HEK293 (cell line): ENCODE measurements around the gene LCNL1.

Source experiments
- CTCF ChIA-PET: fragments of 350-600 bp; formaldehyde crosslinking; extraction: SDS; loops from one replicate; lab custom pipeline; 2021; ENCODE audit warnings: antibody characterized with exemption; lab: Yijun Ruan, JAX
- POLR2A ChIA-PET: fragments of 300-600 bp; formaldehyde crosslinking; extraction: SDS; loops from one replicate; lab custom pipeline; 2020; ENCODE audit warnings: antibody characterized with exemption, inconsistent platforms; lab: Yijun Ruan, JAX
- H3K27ac ChIP-seq: fragments of 200-500 bp; sonication (Bioruptor generic); 2 replicates; pipeline ENCODE4 v1.5.1; 2014; ENCODE audit warnings: low read depth, low read length, control low read depth, inconsistent platforms; ENCODE audit errors: extremely low read depth
- H3K36me3 ChIP-seq, 2 experiments: fragments of 200-500 bp in 1 of 2; sonication (Bioruptor generic) in 1 of 2; 1 replicate in 1 of 2; 2 replicates in 1 of 2; pipeline ENCODE4 v1.5.1; 2014 to 2017; ENCODE audit warnings: inconsistent platforms in 2 of 2, low read length in 2 of 2; ENCODE audit not compliant: control insufficient read depth in 2 of 2, insufficient read depth in 1 of 2
- H3K4me1 ChIP-seq: fragments of 200-500 bp; sonication (Bioruptor generic); 2 replicates; pipeline ENCODE4 v1.5.1; 2014; ENCODE audit warnings: mild to moderate bottlenecking, low read length, inconsistent platforms; ENCODE audit not compliant: control insufficient read depth, insufficient read depth
- H3K4me3 ChIP-seq: 2 replicates; pipeline ENCODE4 v1.5.1; 2011; ENCODE audit warnings: low read depth, mild to moderate bottlenecking, control low read depth, low read length, moderate library complexity
- H3K9me3 ChIP-seq: fragments of 200-500 bp; sonication (Bioruptor generic); 2 replicates; pipeline ENCODE4 v1.5.1; 2014; ENCODE audit warnings: low read depth, low read length, inconsistent platforms; ENCODE audit not compliant: control insufficient read depth, insufficient read depth
- GFI1B ChIP-seq: fragments of 450-650 bp; formaldehyde crosslinking; IDR thresholded peaks from 2 replicates; pipeline ENCODE4 v1.5.1; 2016; ENCODE audit warnings: missing biosample characterization, missing genetic modification characterization
- GLIS1 ChIP-seq: fragments of 450-650 bp; formaldehyde crosslinking; IDR thresholded peaks from 2 replicates; pipeline ENCODE4 v1.5.1; 2016; ENCODE audit warnings: missing biosample characterization, missing genetic modification characterization
- ZBTB7A ChIP-seq: fragments of 450-650 bp; formaldehyde crosslinking; IDR thresholded peaks from 2 replicates; pipeline ENCODE4 v1.5.1; 2016; ENCODE audit warnings: low read depth, missing biosample characterization, missing genetic modification characterization
- ZFHX2 ChIP-seq: fragments of 450-650 bp; formaldehyde crosslinking; conservative IDR thresholded peaks from 2 replicates; pipeline ENCODE4 v1.5.1; 2016; ENCODE audit warnings: missing biosample characterization, missing genetic modification characterization
- ZIC2 ChIP-seq: fragments of 450-650 bp; formaldehyde crosslinking; IDR thresholded peaks from 2 replicates; pipeline ENCODE4 v1.5.1; 2016; ENCODE audit warnings: missing biosample characterization, missing genetic modification characterization
- ZNF132 ChIP-seq: fragments of 450-650 bp; formaldehyde crosslinking; IDR thresholded peaks from 2 replicates; pipeline ENCODE4 v1.5.1; 2017; ENCODE audit warnings: missing biosample characterization, missing genetic modification characterization, borderline replicate concordance
- ZNF514 ChIP-seq: fragments of 450-650 bp; formaldehyde crosslinking; IDR thresholded peaks from 2 replicates; pipeline ENCODE4 v1.5.1; 2016; ENCODE audit warnings: missing biosample characterization, missing genetic modification characterization
- ZNF521 ChIP-seq: fragments of 450-650 bp; formaldehyde crosslinking; IDR thresholded peaks from 2 replicates; pipeline ENCODE4 v1.5.1; 2017; ENCODE audit warnings: missing biosample characterization, mild to moderate bottlenecking, missing genetic modification characterization
- ZNF670 ChIP-seq: fragments of 450-650 bp; formaldehyde crosslinking; IDR thresholded peaks from 2 replicates; pipeline ENCODE4 v1.5.1; 2016; ENCODE audit warnings: missing biosample characterization, missing genetic modification characterization, low read depth
- ZNF777 ChIP-seq: fragments of 450-650 bp; formaldehyde crosslinking; IDR thresholded peaks from 2 replicates; pipeline ENCODE4 v1.5.1; 2017; ENCODE audit warnings: missing biosample characterization, missing genetic modification characterization, borderline replicate concordance
- ZNF791 ChIP-seq: fragments of 450-650 bp; formaldehyde crosslinking; IDR thresholded peaks from 2 replicates; pipeline ENCODE4 v1.5.1; 2016; ENCODE audit warnings: missing biosample characterization, missing genetic modification characterization
- TF ChIP-seq, protein P1 (sequence below): fragments of 450-650 bp; formaldehyde crosslinking; IDR thresholded peaks from 2 replicates; pipeline ENCODE4 v1.5.1; 2016; ENCODE audit warnings: missing biosample characterization, missing genetic modification characterization
- TF ChIP-seq, protein P2 (sequence below): fragments of 450-650 bp; formaldehyde crosslinking; IDR thresholded peaks from 2 replicates; pipeline ENCODE4 v1.5.1; 2016; ENCODE audit warnings: missing biosample characterization, missing genetic modification characterization
- TF ChIP-seq, protein P3 (sequence below): fragments of 450-650 bp; formaldehyde crosslinking; IDR thresholded peaks from 2 replicates; pipeline ENCODE4 v1.5.1; 2017; ENCODE audit warnings: missing biosample characterization, missing genetic modification characterization

Gene LCNL1

DNA sequence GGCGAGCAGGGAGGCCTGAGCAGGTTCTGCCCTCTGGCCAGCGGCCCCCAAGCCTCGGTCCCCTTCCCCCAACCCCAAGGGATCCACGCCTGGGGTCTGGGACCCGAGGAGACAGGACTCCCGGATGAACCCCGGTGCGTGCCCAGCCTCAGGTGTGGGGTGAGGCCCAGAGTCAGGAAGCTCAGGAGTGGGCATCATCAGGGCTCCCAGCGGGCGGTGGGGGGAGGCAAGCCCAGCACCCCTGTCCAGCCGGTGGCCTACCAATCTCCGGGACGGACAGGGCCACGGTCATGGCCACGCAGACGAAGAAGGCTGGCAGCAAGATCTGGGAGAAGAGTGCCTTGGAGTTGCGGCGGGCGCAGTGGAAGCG is 30.8 kb downstream of the LCNL1 start:
- TF ChIP-seq ZNF670 (no peak), ZNF791 (tag by site-specific recombination) (no peak), ZNF777 (no peak), ZBTB7A (tag by site-specific recombination) (no peak)
- H3K9me3 ChIP-seq = no peaks in the 10 kb centered on the region
- POLR2A ChIA-PET = no interaction called here
- no peak overlapping the region for H3K27ac ChIP-seq
- H3K4me1 ChIP-seq = no peaks in the 10 kb centered on the region
- H3K36me3 ChIP-seq = peaks cover 0 to 58% of the 10 kb centered on the region in 2 experiments; a peak in 1 of 3 replicates
- no peak overlapping the region for H3K4me3 ChIP-seq
- CTCF ChIA-PET = no interaction called here

DNA sequence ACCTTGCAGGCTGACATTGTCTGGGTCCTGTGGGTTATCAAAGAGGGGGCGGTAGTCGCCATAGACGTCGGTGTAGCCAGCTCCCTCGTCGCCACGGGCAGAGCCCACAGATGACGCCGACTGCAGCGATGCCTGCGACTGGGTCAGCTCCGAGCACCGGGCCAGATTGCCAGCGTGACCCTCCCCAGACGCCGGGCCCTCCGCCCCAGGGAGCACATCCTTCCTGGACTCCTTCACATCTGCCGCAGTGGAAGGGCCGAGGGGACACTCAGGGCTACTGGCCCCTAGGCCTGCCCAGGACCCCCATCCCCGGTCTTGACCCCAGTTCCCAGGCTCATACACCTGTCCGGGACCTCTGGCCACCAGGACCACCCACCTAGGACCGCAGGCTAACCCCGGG is 31.4 kb downstream of the LCNL1 start:
- H3K36me3 ChIP-seq = peaks cover 0 to 64% of the 10 kb centered on the region in 2 experiments; a peak in 1 of 3 replicates
- H3K27ac ChIP-seq = no peak overlapping the region
- CTCF ChIA-PET = no interaction called here
- no peaks in the 10 kb centered on the region for H3K9me3 ChIP-seq
- TF ChIP-seq ZNF514 (no peak), ZNF132 (no peak), ZFHX2 (0 out of 2 replicates have a peak, but pooled peaks have one; percentile 5), ZNF521 (tag by site-specific recombination) (no peak), GLIS1 (no peak)
- TF ChIP-seq, protein P1, sequence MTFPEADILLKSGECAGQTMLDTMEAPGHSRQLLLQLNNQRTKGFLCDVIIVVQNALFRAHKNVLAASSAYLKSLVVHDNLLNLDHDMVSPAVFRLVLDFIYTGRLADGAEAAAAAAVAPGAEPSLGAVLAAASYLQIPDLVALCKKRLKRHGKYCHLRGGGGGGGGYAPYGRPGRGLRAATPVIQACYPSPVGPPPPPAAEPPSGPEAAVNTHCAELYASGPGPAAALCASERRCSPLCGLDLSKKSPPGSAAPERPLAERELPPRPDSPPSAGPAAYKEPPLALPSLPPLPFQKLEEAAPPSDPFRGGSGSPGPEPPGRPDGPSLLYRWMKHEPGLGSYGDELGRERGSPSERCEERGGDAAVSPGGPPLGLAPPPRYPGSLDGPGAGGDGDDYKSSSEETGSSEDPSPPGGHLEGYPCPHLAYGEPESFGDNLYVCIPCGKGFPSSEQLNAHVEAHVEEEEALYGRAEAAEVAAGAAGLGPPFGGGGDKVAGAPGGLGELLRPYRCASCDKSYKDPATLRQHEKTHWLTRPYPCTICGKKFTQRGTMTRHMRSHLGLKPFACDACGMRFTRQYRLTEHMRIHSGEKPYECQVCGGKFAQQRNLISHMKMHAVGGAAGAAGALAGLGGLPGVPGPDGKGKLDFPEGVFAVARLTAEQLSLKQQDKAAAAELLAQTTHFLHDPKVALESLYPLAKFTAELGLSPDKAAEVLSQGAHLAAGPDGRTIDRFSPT (tag by site-specific recombination) = peak; percentile 9; the same call in 1 of the 2 replicates
- TF ChIP-seq, protein P2, sequence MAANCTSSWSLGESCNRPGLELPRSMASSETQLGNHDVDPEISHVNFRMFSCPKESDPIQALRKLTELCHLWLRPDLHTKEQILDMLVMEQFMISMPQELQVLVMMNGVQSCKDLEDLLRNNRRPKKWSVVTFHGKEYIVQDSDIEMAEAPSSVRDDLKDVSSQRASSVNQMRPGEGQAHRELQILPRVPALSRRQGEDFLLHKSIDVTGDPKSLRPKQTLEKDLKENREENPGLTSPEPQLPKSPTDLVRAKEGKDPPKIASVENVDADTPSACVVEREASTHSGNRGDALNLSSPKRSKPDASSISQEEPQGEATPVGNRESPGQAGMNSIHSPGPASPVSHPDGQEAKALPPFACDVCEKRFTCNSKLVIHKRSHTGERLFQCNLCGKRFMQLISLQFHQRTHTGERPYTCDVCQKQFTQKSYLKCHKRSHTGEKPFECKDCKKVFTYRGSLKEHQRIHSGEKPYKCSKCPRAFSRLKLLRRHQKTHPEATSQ (tag by site-specific recombination) = no peak
- no peaks in the 10 kb centered on the region for H3K4me1 ChIP-seq
- H3K4me3 ChIP-seq = no peak overlapping the region
- POLR2A ChIA-PET = no interaction called here

GRCh38 chr9:137014776-137015539 is 32.2 kb downstream of the LCNL1 start:
- CTCF ChIA-PET = interaction anchor here (0.7 to 1.8 kb wide), 4 partner anchors 12 to 120 kb away, joined by 3 to 6 read pairs (median 4); no protein-coding TSS in a partner anchor
- no peak overlapping the region for H3K27ac ChIP-seq
- POLR2A ChIA-PET = interaction anchor here (1.0 kb wide), 1 partner anchor 19 kb away, joined by 4 read pairs; the partner anchor contains the start of gene CLIC3
- H3K36me3 ChIP-seq = peaks cover 0 to 59% of the 10 kb centered on the region in 2 experiments; a peak in 1 of 3 replicates
- H3K4me3 ChIP-seq = no peak overlapping the region
- H3K4me1 ChIP-seq = no peaks in the 10 kb centered on the region
- TF ChIP-seq ZIC2 (tag by site-specific recombination) = peak; percentile 83
- TF ChIP-seq GFI1B = no peak
- no peaks in the 10 kb centered on the region for H3K9me3 ChIP-seq

DNA sequence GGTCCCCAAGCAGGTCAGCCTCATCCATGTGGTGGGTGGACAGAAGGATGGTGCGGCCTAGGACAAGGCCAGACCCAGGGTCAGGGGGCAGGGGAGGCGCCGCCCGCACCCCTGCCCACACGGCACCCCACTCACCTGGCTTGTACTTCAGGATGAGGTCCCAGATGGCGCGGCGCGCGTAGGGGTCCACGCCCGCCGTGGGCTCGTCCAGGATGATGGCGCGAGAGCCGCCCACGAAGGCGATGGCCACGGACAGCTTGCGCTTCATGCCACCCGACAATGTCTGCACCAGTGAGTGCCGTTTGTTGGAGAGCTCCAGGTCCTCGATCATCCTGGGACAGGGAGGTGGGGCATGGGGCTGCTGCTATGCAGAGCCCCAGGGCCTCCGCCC is 32.7 kb downstream of the LCNL1 start:
- Histone ChIP-seq H3K27ac (no peak overlapping the region), H3K4me1 (no peaks in the 10 kb centered on the region), H3K4me3 (no peak overlapping the region), H3K36me3 (peaks cover 0 to 58% of the 10 kb centered on the region in 2 experiments; a peak in 1 of 3 replicates)
- ChIA-PET POLR2A (interaction anchor here (1.0 kb wide), 1 partner anchor 19 kb away, joined by 4 read pairs; the partner anchor contains the start of gene CLIC3), CTCF (interaction anchor here (0.6 to 1.8 kb wide), 4 partner anchors 11 to 105 kb away, joined by 3 to 6 read pairs (median 4); no protein-coding TSS in a partner anchor)
- TF ChIP-seq ZNF521 (tag by site-specific recombination) = no peak
- peak; percentile 49 for TF ChIP-seq ZFHX2
- TF ChIP-seq, protein P3, sequence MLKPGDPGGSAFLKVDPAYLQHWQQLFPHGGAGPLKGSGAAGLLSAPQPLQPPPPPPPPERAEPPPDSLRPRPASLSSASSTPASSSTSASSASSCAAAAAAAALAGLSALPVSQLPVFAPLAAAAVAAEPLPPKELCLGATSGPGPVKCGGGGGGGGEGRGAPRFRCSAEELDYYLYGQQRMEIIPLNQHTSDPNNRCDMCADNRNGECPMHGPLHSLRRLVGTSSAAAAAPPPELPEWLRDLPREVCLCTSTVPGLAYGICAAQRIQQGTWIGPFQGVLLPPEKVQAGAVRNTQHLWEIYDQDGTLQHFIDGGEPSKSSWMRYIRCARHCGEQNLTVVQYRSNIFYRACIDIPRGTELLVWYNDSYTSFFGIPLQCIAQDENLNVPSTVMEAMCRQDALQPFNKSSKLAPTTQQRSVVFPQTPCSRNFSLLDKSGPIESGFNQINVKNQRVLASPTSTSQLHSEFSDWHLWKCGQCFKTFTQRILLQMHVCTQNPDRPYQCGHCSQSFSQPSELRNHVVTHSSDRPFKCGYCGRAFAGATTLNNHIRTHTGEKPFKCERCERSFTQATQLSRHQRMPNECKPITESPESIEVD = no peak
- TF ChIP-seq, all 188 proteins: peak for 1
- H3K9me3 ChIP-seq = no peaks in the 10 kb centered on the region
